Measurements from ENCODE around the gene DTNB.

- TF ChIP-seq, protein P1, sequence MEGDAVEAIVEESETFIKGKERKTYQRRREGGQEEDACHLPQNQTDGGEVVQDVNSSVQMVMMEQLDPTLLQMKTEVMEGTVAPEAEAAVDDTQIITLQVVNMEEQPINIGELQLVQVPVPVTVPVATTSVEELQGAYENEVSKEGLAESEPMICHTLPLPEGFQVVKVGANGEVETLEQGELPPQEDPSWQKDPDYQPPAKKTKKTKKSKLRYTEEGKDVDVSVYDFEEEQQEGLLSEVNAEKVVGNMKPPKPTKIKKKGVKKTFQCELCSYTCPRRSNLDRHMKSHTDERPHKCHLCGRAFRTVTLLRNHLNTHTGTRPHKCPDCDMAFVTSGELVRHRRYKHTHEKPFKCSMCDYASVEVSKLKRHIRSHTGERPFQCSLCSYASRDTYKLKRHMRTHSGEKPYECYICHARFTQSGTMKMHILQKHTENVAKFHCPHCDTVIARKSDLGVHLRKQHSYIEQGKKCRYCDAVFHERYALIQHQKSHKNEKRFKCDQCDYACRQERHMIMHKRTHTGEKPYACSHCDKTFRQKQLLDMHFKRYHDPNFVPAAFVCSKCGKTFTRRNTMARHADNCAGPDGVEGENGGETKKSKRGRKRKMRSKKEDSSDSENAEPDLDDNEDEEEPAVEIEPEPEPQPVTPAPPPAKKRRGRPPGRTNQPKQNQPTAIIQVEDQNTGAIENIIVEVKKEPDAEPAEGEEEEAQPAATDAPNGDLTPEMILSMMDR (conservative IDR thresholded peaks at IDR 0.05; ENCODE audit: low read depth, low read length), result no peak
- TF ChIP-seq RCOR1 (IDR thresholded peaks at IDR 0.05; ENCODE audit: insufficient replicate concordance, low read length) (no peak), RAD21 (IDR thresholded peaks at IDR 0.05; ENCODE audit: low read length) (no peak), BHLHE40 (IDR thresholded peaks at IDR 0.05; ENCODE audit: low read depth, low read length) (no peak), POLR2A (IDR thresholded peaks at IDR 0.05; ENCODE audit: low read depth, low read length) (no peak), RFX5 (IDR thresholded peaks at IDR 0.05; ENCODE audit: low read depth, low read length) (no peak), CEBPB (IDR thresholded peaks at IDR 0.05; ENCODE audit: low read depth, low read length) (no peak), NFE2L2 (IDR thresholded peaks at IDR 0.05; ENCODE audit: low read depth, low read length) (no peak), USF2 (IDR thresholded peaks at IDR 0.05; ENCODE audit: low read depth, low read length) (no peak)
Measured at GRCh38 chr2:25373269-25373981, 300.0 kb downstream of the DTNB start.
